HCT116 (cell line): ENCODE data around the gene SHANK3. TPM values are rescaled to one million over a fixed set of nuclear protein-coding genes. Genes with fewer than 3 reads are reported as not detected.

Experiments
- ATAC-seq: fragments of 200-7000 bp; cut with Tn5 transposase; 2 replicates; pipeline ENCODE4 v1.9.1; 2020; ENCODE audit warnings: mild to moderate bottlenecking, moderate library complexity
- BruUV-seq: library from RNA; stranded (reverse); fragments of 400-500 nt; replicated peaks from 2 replicates; lab custom pipeline; 2021; lab: Mats Ljungman, UMichigan
- CTCF ChIA-PET: fragments of 300-600 bp; sonication (Branson Sonifier 250); formaldehyde crosslinking; loops from one replicate; lab custom pipeline; 2021; ENCODE audit warnings: antibody characterized with exemption; lab: Charles Lee
- POLR2A ChIA-PET: fragments of 300-600, 350-600 bp; sonication (Branson Sonifier 250); formaldehyde crosslinking; loops from one replicate; lab custom pipeline; 2021; ENCODE audit warnings: antibody characterized with exemption; lab: Charles Lee
- RAD21 ChIA-PET, 2 experiments: fragments of 300-600 bp; sonication (Branson Sonifier 250); formaldehyde crosslinking; loops; one replicate each; lab custom pipeline; 2023; ENCODE audit warnings: low total read pairs in 2 of 2; ENCODE audit not compliant: uncharacterized antibody in 2 of 2, unreplicated experiment in 2 of 2, low non-redundant PET in 1 of 2; lab: Charles Lee
- DNase-seq: peaks from one replicate; pipeline ENCODE4 v3.0.0-alpha.2; 2010; ENCODE audit warnings: low read depth, low spot score
- H2AFZ ChIP-seq: fragments of 200-600 bp; shearing (Covaris generic), sonication (generic); 2 replicates; pipeline ENCODE4 v1.6.1; 2017; ENCODE audit warnings: low read depth, mixed run types, mixed read lengths, antibody characterized with exemption, low read length; ENCODE audit not compliant: poor library complexity, severe bottlenecking
- H3K27ac ChIP-seq: 2 replicates; pipeline ENCODE4 v1.5.1; 2012; ENCODE audit warnings: low read depth, low read length
- H3K27me3 ChIP-seq: fragments of 200-600 bp; sonication (generic); 2 replicates; pipeline ENCODE4 v1.6.1; 2016; ENCODE audit warnings: mixed run types, low read length, mixed read lengths; ENCODE audit not compliant: insufficient read depth
- H3K36me3 ChIP-seq, 2 experiments: fragments of 200-500 bp in 1 of 2; fragments of 200-600 bp in 1 of 2; sonication (Bioruptor generic) in 1 of 2; sonication (generic) in 1 of 2; 2 replicates each; pipeline versions ENCODE4 v1.5.1 to v1.6.1; 2014 to 2016; ENCODE audit warnings: low read length in 2 of 2, inconsistent platforms in 1 of 2, mixed read lengths in 1 of 2, mixed run types in 1 of 2; ENCODE audit not compliant: insufficient read depth in 2 of 2, control insufficient read depth in 1 of 2
- H3K4me1 ChIP-seq, 2 experiments: fragments of 200-600 bp in 1 of 2; sonication (generic) in 1 of 2; 2 replicates each; pipeline versions ENCODE4 v1.5.1 to v1.6.1; 2012 to 2017; ENCODE audit warnings: low read length in 2 of 2, inconsistent platforms in 1 of 2, mild to moderate bottlenecking in 1 of 2, mixed read lengths in 1 of 2, mixed run types in 1 of 2, moderate library complexity in 1 of 2; ENCODE audit not compliant: insufficient read depth in 2 of 2, control insufficient read depth in 1 of 2
- H3K4me2 ChIP-seq: fragments of 200-600 bp; sonication (generic); 2 replicates; pipeline ENCODE4 v1.6.1; 2017; ENCODE audit warnings: mixed run types, low read length, mixed read lengths
- H3K4me3 ChIP-seq, 2 experiments: fragments of 200-600 bp in 1 of 2; sonication (generic) in 1 of 2; replicated peaks in 1 of 2; 2 replicates each; pipeline ENCODE4 v1.5.1; 2011 to 2016; ENCODE audit warnings: low read length in 2 of 2, control low read depth in 1 of 2, low read depth in 1 of 2, mild to moderate bottlenecking in 1 of 2, mixed read lengths in 1 of 2, mixed run types in 1 of 2
- H3K79me2 ChIP-seq: fragments of 200-600 bp; sonication (generic); 2 replicates; pipeline ENCODE4 v1.6.1; 2017; ENCODE audit warnings: mild to moderate bottlenecking, mixed run types, low read length, moderate library complexity, mixed read lengths; ENCODE audit not compliant: insufficient read depth
- H3K9ac ChIP-seq: fragments of 200-600 bp; sonication (generic); 2 replicates; pipeline ENCODE4 v1.6.1; 2016; ENCODE audit warnings: low read length, mixed read lengths
- H3K9me2 ChIP-seq: fragments of 200-600 bp; sonication (generic), shearing (Covaris generic); 2 replicates; pipeline ENCODE4 v1.6.1; 2017; ENCODE audit warnings: mixed run types, mild to moderate bottlenecking, moderate library complexity; ENCODE audit not compliant: insufficient read depth
- H3K9me3 ChIP-seq, 2 experiments: fragments of 200-500 bp in 1 of 2; fragments of 200-600 bp in 1 of 2; sonication (Bioruptor generic) in 1 of 2; sonication (generic) in 1 of 2; 2 replicates each; pipeline ENCODE4 v1.6.1; 2014 to 2017; ENCODE audit warnings: low read length in 2 of 2, mixed read lengths in 2 of 2, inconsistent platforms in 1 of 2, low read depth in 1 of 2, mild to moderate bottlenecking in 1 of 2, mixed run types in 1 of 2, moderate library complexity in 1 of 2; ENCODE audit not compliant: control insufficient read depth in 1 of 2, insufficient read depth in 1 of 2
- H4K20me1 ChIP-seq: fragments of 200-600 bp; sonication (generic), shearing (Covaris generic); 2 replicates; pipeline ENCODE4 v1.6.1; 2017; ENCODE audit warnings: mixed run types, mild to moderate bottlenecking, moderate library complexity; ENCODE audit not compliant: insufficient read depth
- EGR1 ChIP-seq: IDR thresholded peaks from 2 replicates; pipeline ENCODE4 v1.6.1; 2012; ENCODE audit warnings: low read depth
- EZH2 ChIP-seq: fragments of 200-600 bp; sonication (generic); IDR thresholded peaks from 2 replicates; pipeline ENCODE4 v1.6.1; 2017; ENCODE audit warnings: antibody characterized with exemption, mixed run types
- FOSL1 ChIP-seq: IDR thresholded peaks from 2 replicates; pipeline ENCODE4 v1.6.1; 2012; ENCODE audit warnings: low read depth
- JUND ChIP-seq: IDR thresholded peaks from 2 replicates; pipeline ENCODE4 v1.6.1; 2012
- SIN3A ChIP-seq: IDR thresholded peaks from 2 replicates; pipeline ENCODE4 v1.6.1; 2012; ENCODE audit warnings: low read depth
- SP1 ChIP-seq: IDR thresholded peaks from 2 replicates; pipeline ENCODE4 v1.6.1; 2012; ENCODE audit warnings: low read depth
- ZNF274 ChIP-seq: fragments of 200-500 bp; sonication (Bioruptor generic); IDR thresholded peaks from 2 replicates; pipeline ENCODE4 v1.6.1; 2014; ENCODE audit warnings: mild to moderate bottlenecking, low read depth, low read length, inconsistent platforms
- intact Hi-C: fragments of 100-400 bp; cut with micrococcal nuclease; formaldehyde crosslinking; loops from 2 replicates; pipeline ENCODE4 v1.10.0; 2022
- total RNA-seq: library from RNA; stranded (reverse); gene quantifications from one replicate; pipeline ENCODE4 v1.2.1, GENCODE V29; 2021; ENCODE audit not compliant: unreplicated experiment
- TF ChIP-seq, protein P1 (sequence below): IDR thresholded peaks from 2 replicates; pipeline ENCODE4 v1.6.1; 2011; ENCODE audit warnings: mild to moderate bottlenecking, low read length, moderate library complexity; ENCODE audit not compliant: insufficient replicate concordance; ENCODE audit errors: extremely low read depth

The SHANK3 gene
- total RNA-seq, 1 experiment from 2014 or later = 16.0 TPM

GRCh38 chr22:50697667-50698506, 25.3 kb downstream of the SHANK3 start (continued):
- TF ChIP-seq, protein P1, sequence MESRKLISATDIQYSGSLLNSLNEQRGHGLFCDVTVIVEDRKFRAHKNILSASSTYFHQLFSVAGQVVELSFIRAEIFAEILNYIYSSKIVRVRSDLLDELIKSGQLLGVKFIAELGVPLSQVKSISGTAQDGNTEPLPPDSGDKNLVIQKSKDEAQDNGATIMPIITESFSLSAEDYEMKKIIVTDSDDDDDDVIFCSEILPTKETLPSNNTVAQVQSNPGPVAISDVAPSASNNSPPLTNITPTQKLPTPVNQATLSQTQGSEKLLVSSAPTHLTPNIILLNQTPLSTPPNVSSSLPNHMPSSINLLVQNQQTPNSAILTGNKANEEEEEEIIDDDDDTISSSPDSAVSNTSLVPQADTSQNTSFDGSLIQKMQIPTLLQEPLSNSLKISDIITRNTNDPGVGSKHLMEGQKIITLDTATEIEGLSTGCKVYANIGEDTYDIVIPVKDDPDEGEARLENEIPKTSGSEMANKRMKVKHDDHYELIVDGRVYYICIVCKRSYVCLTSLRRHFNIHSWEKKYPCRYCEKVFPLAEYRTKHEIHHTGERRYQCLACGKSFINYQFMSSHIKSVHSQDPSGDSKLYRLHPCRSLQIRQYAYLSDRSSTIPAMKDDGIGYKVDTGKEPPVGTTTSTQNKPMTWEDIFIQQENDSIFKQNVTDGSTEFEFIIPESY = no peak
- TF ChIP-seq SIN3A = no peak
- TF ChIP-seq JUND = no peak

GRCh38 chr22:50698546-50698945, 25.9 kb downstream of the SHANK3 start:
- Histone ChIP-seq H3K79me2 (peaks cover 17% of the 10 kb centered on the region), H2AFZ (no peak overlapping the region), H3K4me1 (peaks cover 2 to 10% of the 10 kb centered on the region in 2 experiments; a peak in 1 of 4 replicates), H4K20me1 (no peaks in the 10 kb centered on the region), H3K36me3 (no peaks in the 10 kb centered on the region), H3K27me3 (no peaks in the 10 kb centered on the region), H3K4me2 (peak overlapping the region; percentile 86; the same call in 1 of the 2 replicates), H3K9me2 (no peaks in the 10 kb centered on the region), H3K9me3 (no peaks in the 10 kb centered on the region), H3K27ac (no peak overlapping the region), H3K9ac (no peak overlapping the region), H3K4me3 (no peak overlapping the region)
- no peak for ATAC-seq
- no peak for DNase-seq
- BruUV-seq = no TSS peak
- intact Hi-C loops = no loop called here
- ChIA-PET CTCF (no interaction called here), POLR2A (no interaction called here), RAD21 (no interaction called here)
- TF ChIP-seq EGR1 (no peak), EZH2 (no peak), SP1 (no peak), FOSL1 (no peak), ZNF274 (no peak)
